ENCODE results near the gene SPEF1.

- no peak for TF ChIP-seq CTCF (IDR thresholded peaks at IDR 0.05 in 4 of 5, conservative IDR thresholded peaks at IDR 0.05 in 1 of 5)
- TF ChIP-seq POLR2A (IDR thresholded peaks at IDR 0.05), result no peak
Observed at GRCh38 chr20:3821996-3822395, 40.7 kb upstream of the SPEF1 start.

Data from gastrocnemius medialis (tissue), 4 donors.